Pancreas (tissue), 10 donors: ENCODE measurements around the gene OPRD1. TPM values are rescaled to one million over a fixed set of nuclear protein-coding genes. Genes with fewer than 3 reads are reported as not detected.

ENCODE experiments used
- ATAC-seq, 4 donors: fragments of 200-7000 bp; cut with Tn5 transposase; one replicate each; pipeline versions ENCODE4 v1.8.0 to v1.9.1; 2020; ENCODE audit warnings: mild to moderate bottlenecking in 4 of 4, moderate library complexity in 4 of 4
- DNase-seq, 6 donors: peaks; one replicate each; pipeline ENCODE4 v3.0.0-alpha.2; 2020
- FAIRE-seq: peaks from 2 replicates; lab custom pipeline; 2012; peaks lifted over from hg19 to GRCh38; lab: Jason Lieb, UNC
- H3K27ac ChIP-seq, 4 donors: fragments of 200-600 bp; sonication (generic); 1 replicate in 3 of 4; 2 replicates in 1 of 4; pipeline versions ENCODE4 v1.5.0 to v1.8.0; 2020
- H3K27me3 ChIP-seq, 4 donors: fragments of 200-600 bp; one replicate each; pipeline ENCODE4 v1.8.0; 2021
- H3K36me3 ChIP-seq, 3 donors: fragments of 200-600 bp; sonication (generic) in 1 of 3; one replicate each; pipeline versions ENCODE4 v1.5.0 to v1.8.0; 2020 to 2021
- H3K4me1 ChIP-seq, 3 donors: fragments of 200-600 bp; one replicate each; pipeline ENCODE4 v1.8.0; 2021
- H3K4me3 ChIP-seq, 4 donors: fragments of 200-600 bp; sonication (generic) in 2 of 4; one replicate each; pipeline versions ENCODE4 v1.5.0 to v1.8.0; 2020 to 2021
- H3K9me3 ChIP-seq, 4 donors: fragments of 200-600 bp; one replicate each; pipeline ENCODE4 v1.8.0; 2021
- WGBS, 2 donors: extraction: QIAGEN DNeasy Blood & Tissue Kit; methylation state at CpG; one replicate each; pipeline ENCODE4 v1.1.7; 2013; 5-methylcytosine and 5-hydroxymethylcytosine counted together
- intact Hi-C, 3 donors: fragments of 100-400 bp; cut with DNase I; formaldehyde crosslinking; loops; one replicate each; pipeline versions ENCODE4 v1.11.1 to v1.14.2; 2022
- polyA plus RNA-seq, 2 donors: library from polyadenylated mRNA; stranded (reverse); fragments of 200-250 nt; gene quantifications; one replicate each; pipeline ENCODE4 v1.2.3, GENCODE V29; 2013
- total RNA-seq, 6 donors: library from RNA; stranded (reverse); fragmentation: NEBNext Ultra II Directional in 4 of 6; extraction: Animal tissue kit (Norgen Biotek cat#: 25700) in 4 of 6; gene quantifications; one replicate each; pipeline versions ENCODE4 v1.2.1 to v1.2.4, GENCODE V29; 2021 to 2023
- TF ChIP-seq, protein P1 (sequence below), 4 donors: fragments of 200-600 bp; sonication (generic) in 3 of 4; IDR thresholded peaks; one replicate each; pipeline versions ENCODE4 v1.5.0 to v1.8.0; 2021; ENCODE audit warnings: antibody characterized with exemption in 4 of 4
- donor health status: healthy with polysubstance abuse.
- donor health status: DM: no; HTN: no; CAD: no; lungs with moderate emphysema.
- donor health status: DM: no; HTN: no; CAD: no.
- donor health status: control.
- donor health status: control.
- donor health status: Bipolar disorder and iron deficiency.
- donor health status: DM: yes; HTN: yes; CAD: no.
- donor health status: DM: no; HTN: no; CAD: no.
- donor health status: DM: no; HTN: no; CAD: no.
- donor health status: DM: yes; HTN: yes; CAD: no.

The OPRD1 gene
- total and polyA plus RNA-seq, 8 donors, result 0.03 to 0.76 (median 0.21) TPM

DNA sequence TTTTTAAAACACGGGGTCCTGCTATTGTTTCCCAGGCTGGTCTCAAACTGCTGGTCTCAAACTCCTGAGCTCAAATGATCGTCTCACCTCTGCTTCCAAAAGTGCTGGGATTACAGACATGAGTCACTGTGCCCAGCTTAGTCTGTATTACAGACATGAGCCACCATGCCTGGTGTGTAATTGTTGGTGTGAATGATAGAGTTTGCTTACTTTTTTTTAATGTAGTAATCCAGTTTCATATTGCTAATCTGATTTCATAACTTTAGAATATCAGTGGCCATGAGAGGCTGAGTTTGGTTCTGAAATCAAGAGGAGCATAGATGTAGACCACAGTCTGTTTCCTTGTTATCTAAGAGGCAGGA lies 105.8 kb downstream of the OPRD1 start:
- DNase-seq (no peak), FAIRE-seq (no peak), ATAC-seq (no peak)
- 78 to 82% methylated on average over 2 of the region's 2 CpGs for WGBS, 2 donors
- Histone ChIP-seq H3K27me3 (no peaks in the 10 kb centered on the region), H3K27ac (no peak overlapping the region), H3K36me3 (no peaks in the 10 kb centered on the region), H3K9me3 (no peaks in the 10 kb centered on the region), H3K4me3 (no peak overlapping the region), H3K4me1 (peaks cover 0 to 6% (median 0%) of the 10 kb centered on the region in 3 donors)
- intact Hi-C loops, result no loop called here
- TF ChIP-seq, protein P1, sequence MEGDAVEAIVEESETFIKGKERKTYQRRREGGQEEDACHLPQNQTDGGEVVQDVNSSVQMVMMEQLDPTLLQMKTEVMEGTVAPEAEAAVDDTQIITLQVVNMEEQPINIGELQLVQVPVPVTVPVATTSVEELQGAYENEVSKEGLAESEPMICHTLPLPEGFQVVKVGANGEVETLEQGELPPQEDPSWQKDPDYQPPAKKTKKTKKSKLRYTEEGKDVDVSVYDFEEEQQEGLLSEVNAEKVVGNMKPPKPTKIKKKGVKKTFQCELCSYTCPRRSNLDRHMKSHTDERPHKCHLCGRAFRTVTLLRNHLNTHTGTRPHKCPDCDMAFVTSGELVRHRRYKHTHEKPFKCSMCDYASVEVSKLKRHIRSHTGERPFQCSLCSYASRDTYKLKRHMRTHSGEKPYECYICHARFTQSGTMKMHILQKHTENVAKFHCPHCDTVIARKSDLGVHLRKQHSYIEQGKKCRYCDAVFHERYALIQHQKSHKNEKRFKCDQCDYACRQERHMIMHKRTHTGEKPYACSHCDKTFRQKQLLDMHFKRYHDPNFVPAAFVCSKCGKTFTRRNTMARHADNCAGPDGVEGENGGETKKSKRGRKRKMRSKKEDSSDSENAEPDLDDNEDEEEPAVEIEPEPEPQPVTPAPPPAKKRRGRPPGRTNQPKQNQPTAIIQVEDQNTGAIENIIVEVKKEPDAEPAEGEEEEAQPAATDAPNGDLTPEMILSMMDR (IDR thresholded peaks at IDR 0.05), result no peak

Other genes starting within 250 kb of the OPRD1 start
- 1 to 10 TPM in 2 of 6 donors, under 1 TPM in 4; 0.14 to 3.0 (median 0.53) TPM for gene RAB42, start 219.9 kb upstream of the OPRD1 start, total RNA-seq
- under 1 TPM; 0.16 to 0.72 TPM for gene RAB42, start 219.9 kb upstream of the OPRD1 start, polyA plus RNA-seq
- 10 to 100 TPM in 3 of 6 donors, 1 to 10 TPM in 3; 7.5 to 13.2 (median 9.7) TPM for gene TAF12, start 169.1 kb upstream of the OPRD1 start, total RNA-seq
- 10 to 100 TPM; 10.7 to 12.7 TPM for gene TAF12, start 169.1 kb upstream of the OPRD1 start, polyA plus RNA-seq
- not detected for gene RNU11, start 163.6 kb upstream of the OPRD1 start, total RNA-seq
- not detected for gene RNU11, start 163.6 kb upstream of the OPRD1 start, polyA plus RNA-seq
- 1 to 10 TPM; 3.6 to 7.7 (median 5.0) TPM for gene GMEB1, start 143.4 kb upstream of the OPRD1 start, total RNA-seq
- gene GMEB1, start 143.4 kb upstream of the OPRD1 start, polyA plus RNA-seq, result 1 to 10 TPM; 2.2 TPM
- gene YTHDF2, start 75.2 kb upstream of the OPRD1 start, total RNA-seq, result 10 to 100 TPM; 17.3 to 40.6 (median 23.6) TPM
- 10 to 100 TPM; 19.7 to 28.2 TPM for gene YTHDF2, start 75.2 kb upstream of the OPRD1 start, polyA plus RNA-seq
- 10 to 100 TPM; 19.3 to 39.8 (median 26.3) TPM for gene EPB41, start 102.4 kb downstream of the OPRD1 start, total RNA-seq
- 10 to 100 TPM in 1 of 2 donors, 1 to 10 TPM in 1; 9.1 to 12.3 TPM for gene EPB41, start 102.4 kb downstream of the OPRD1 start, polyA plus RNA-seq